ENCODE data around the gene LY9. TPM values are rescaled to one million over a fixed set of nuclear protein-coding genes. Genes with fewer than 3 reads are reported as not detected.

LY9 gene
- total RNA-seq, 1 experiment from 2014 or later: not detected

- Histone ChIP-seq H4K91ac (ENCODE audit: insufficient read length, low read depth, low read length) (no peak overlapping the region), H2BK5ac (ENCODE audit: insufficient read length, low read length) (no peak overlapping the region), H2BK20ac (ENCODE audit: low read depth, low read length, poor library complexity, severe bottlenecking) (no peak overlapping the region), H3K4ac (ENCODE audit: low read depth, low read length) (no peak overlapping the region), H3K9me3 (ENCODE audit: control insufficient read depth, low read depth, low read length) (no peaks in the 10 kb centered on the region), H2BK12ac (ENCODE audit: insufficient read length, low read depth, low read length) (no peak overlapping the region), H3K14ac (ENCODE audit: insufficient read depth, low read length) (no peak overlapping the region), H4K8ac (replicated peaks; ENCODE audit: insufficient read length, low read depth, low read length) (no peak overlapping the region), H3K56ac (ENCODE audit: insufficient read length, low read depth, low read length) (no peak overlapping the region), H3K4me1 (ENCODE audit: insufficient read depth, low read length) (peaks cover 7% of the 10 kb centered on the region; the same call in 1 of the 2 replicates), H4K5ac (ENCODE audit: insufficient read length, low read depth, low read length) (no peak overlapping the region), H3K79me1 (ENCODE audit: insufficient read depth, low read depth, low read length, poor library complexity, severe bottlenecking) (no peaks in the 10 kb centered on the region), H3T11ph (ENCODE audit: low read length) (no peak overlapping the region), H2BK15ac (ENCODE audit: low read depth, low read length) (no peak overlapping the region), H3K9ac (ENCODE audit: extremely low read depth, insufficient read length, low read length) (no peak overlapping the region), H3K4me2 (ENCODE audit: insufficient read depth, insufficient read length, low read length) (no peak overlapping the region), H2AFZ (ENCODE audit: low read length) (no peak overlapping the region), H2AK5ac (ENCODE audit: insufficient read length, low read length) (no peak overlapping the region), H3K18ac (ENCODE audit: insufficient read length, low read depth, low read length) (no peak overlapping the region), H3K23me2 (ENCODE audit: insufficient read length, low read depth, low read length, poor library complexity, severe bottlenecking) (no peaks in the 10 kb centered on the region), H3K79me2 (ENCODE audit: insufficient read depth, low read length) (no peaks in the 10 kb centered on the region), H4K20me1 (ENCODE audit: control insufficient read depth, insufficient read depth, insufficient read length) (no peaks in the 10 kb centered on the region), H3K27ac (ENCODE audit: insufficient read length, low read depth, low read length) (no peak overlapping the region), H2BK120ac (ENCODE audit: low read depth, low read length, poor library complexity, severe bottlenecking) (no peak overlapping the region), H3K27me3 (ENCODE audit: insufficient read depth, low read length) (no peaks in the 10 kb centered on the region), H3K23ac (ENCODE audit: insufficient read length, low read depth, low read length) (no peak overlapping the region)
- no peak overlapping the region for H3K27ac Mint-ChIP-seq
- no peak overlapping the region for H3K4me3 Mint-ChIP-seq
- WGBS (ENCODE audit: extremely low coverage, insufficient read length, low lambda C conversion rate): no CpG with 5 or more reads among the region's 1 CpG
- peaks cover 20 to 26% of the 10 kb centered on the region in 2 experiments for H3K4me1 Mint-ChIP-seq
- H3K9me3 Mint-ChIP-seq: no peaks in the 10 kb centered on the region
- no peaks in the 10 kb centered on the region for H3K36me3 Mint-ChIP-seq (ENCODE audit: insufficient read depth in 1 of 3, low read depth in 3 of 3)
- H3K27me3 Mint-ChIP-seq (ENCODE audit: low read depth): no peaks in the 10 kb centered on the region
- no peak for TF ChIP-seq CTCF (conservative IDR thresholded peaks at IDR 0.05)
- no peak for DNase-seq
Measured at GRCh38 chr1:160748878-160749269, 47.1 kb upstream of the LY9 start.
